NT2/D1 (cell line): ENCODE results near the gene ANKRD18B.
"Not testable (repeated sequence)": the region's sequence is repeated elsewhere in the genome, so short reads cannot be mapped to it uniquely, and the experiment has no call there.

Source experiments
- SUZ12 ChIP-seq: IDR thresholded peaks from 2 replicates; pipeline ENCODE4 v1.6.1; 2011; ENCODE audit not compliant: insufficient read length, insufficient read depth; ENCODE audit errors: extremely low read depth
- YY1 ChIP-seq: IDR thresholded peaks from 2 replicates; pipeline ENCODE4 v1.6.1; 2011; ENCODE audit not compliant: insufficient read length, insufficient read depth

DNA sequence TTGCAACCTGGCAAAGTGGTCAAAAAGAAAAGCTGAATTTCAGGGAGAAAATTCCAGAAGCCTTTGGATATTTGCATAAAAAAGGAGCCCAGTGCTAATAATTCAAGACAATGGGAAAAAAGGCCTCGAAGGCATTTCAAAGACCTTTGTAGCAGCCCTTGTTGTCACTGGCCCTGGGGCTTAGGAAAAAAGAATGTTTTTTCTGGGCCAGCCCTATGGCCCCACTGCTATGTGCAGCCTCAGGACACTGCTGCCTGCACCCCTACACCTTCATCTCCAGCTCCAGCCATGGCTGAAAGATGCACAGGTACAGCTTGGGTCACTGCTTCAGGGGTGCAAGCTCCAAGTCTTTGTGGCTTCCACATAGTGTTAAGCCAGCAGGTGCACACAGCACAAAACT is 62.1 kb downstream of the ANKRD18B start:
- TF ChIP-seq YY1, SUZ12: not testable (repeated sequence)
